ENCODE measurements around the gene TSR2.

DNA sequence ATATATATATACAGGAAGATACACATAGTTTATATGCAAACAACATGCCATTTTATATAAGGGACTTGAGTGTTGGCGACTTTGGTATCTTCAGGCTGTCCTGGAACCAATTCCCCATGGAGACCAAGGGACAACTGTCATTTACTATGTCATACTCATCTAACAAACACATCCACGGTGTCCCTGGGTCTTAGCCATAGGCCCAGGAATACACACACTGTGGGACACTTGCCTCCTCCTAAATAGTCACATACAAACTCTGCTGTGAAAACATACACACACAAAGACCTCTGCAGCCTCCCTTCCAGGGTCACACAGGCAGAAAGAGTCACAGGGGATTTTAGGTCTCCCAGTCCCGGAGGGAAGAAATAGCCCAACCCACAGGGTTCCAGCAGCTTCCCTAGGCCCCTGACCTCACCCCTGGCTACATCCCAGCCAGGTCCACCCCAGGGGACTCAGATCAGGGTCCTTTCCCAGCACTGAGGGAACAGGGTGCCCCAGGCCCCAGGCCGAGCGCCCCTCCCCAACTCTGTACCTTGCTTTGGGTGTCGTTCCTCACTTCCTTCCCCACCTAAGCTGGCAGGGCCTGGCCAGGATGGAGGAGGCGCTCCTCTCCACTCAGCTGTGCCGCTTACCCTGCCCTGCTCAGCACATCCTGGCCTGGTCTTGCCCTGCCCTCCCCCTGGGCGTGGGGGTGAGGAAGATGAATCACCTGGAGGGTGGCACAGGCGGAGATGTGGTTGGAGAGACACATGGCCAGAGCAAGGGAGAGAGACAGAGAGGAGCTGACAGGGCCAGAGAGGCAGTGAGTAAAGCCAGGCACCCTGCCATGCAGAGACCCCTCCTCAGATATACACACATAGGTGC, 34.0 kb downstream of the TSR2 start:
- TF ChIP-seq, protein P1, sequence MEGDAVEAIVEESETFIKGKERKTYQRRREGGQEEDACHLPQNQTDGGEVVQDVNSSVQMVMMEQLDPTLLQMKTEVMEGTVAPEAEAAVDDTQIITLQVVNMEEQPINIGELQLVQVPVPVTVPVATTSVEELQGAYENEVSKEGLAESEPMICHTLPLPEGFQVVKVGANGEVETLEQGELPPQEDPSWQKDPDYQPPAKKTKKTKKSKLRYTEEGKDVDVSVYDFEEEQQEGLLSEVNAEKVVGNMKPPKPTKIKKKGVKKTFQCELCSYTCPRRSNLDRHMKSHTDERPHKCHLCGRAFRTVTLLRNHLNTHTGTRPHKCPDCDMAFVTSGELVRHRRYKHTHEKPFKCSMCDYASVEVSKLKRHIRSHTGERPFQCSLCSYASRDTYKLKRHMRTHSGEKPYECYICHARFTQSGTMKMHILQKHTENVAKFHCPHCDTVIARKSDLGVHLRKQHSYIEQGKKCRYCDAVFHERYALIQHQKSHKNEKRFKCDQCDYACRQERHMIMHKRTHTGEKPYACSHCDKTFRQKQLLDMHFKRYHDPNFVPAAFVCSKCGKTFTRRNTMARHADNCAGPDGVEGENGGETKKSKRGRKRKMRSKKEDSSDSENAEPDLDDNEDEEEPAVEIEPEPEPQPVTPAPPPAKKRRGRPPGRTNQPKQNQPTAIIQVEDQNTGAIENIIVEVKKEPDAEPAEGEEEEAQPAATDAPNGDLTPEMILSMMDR (IDR thresholded peaks at IDR 0.05; ENCODE audit: low read depth, low read length, poor library complexity, severe bottlenecking), result no peak
- TF ChIP-seq EZH2phosphoT487 (IDR thresholded peaks at IDR 0.05; ENCODE audit: borderline replicate concordance, low read length), result no peak
